Inflammatory macrophage treated with lipopolysaccharide for 1 hour (primary cell): ENCODE results near the gene S100A6.
A peak's percentile ranks its signal among the peaks of the same experiment; 100 is the strongest.

Source experiments
- DNase-seq, 2 donors: peaks; one replicate each; pipeline ENCODE4 v3.0.0-alpha.2; 2020 to 2022

The S100A6 gene

DNA sequence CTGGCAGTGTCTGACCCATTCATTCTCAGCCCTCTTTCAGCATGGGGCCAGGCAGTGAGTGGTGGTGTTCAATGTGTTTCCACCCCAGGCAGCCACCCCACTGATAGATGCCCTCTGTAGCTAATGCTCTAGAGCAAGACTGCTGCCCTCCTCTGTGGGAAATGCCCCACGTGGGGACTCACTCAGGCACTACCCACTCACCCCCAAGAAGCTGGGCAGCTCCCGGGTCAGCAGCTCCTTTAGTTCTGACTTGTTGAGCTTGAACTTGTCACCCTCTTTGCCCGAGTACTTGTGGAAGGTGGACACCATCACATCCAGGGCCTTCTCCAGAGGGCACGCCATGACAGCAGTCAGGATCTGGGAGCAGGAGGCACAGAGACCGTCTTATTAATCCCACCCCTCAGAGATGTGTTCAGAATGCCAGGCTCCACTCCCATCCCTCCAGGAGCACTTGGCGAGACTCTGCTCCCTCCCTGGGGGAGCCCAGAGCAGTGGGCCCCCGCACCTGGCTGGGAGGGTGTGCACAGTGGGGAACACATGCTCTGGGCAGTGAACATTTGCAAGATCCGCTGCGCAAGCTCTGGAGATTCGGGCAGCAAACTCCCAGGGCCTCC, 8.8 kb upstream of the S100A6 start:
- peak in 1 of 2 donors; percentile 41 for DNase-seq

DNA sequence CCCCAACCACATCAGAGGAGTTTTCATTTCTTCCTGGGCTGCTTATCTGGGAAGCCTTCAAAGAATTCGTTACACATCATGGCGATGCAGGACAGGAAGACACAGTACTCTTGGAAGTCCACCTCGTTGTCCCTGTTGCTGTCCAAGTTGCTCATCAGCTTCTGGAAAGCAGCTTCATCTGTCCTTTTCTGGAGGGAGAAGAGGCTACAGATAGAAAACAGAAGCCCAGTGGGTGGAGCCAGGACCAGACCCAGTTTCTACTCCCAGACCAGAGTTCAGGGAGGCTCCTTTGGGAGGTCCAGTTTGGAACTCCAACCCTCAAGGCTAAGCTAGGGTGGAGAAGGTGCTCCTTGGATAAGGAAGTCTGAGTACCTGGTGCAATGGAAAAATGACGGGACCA, 7.9 kb upstream of the S100A6 start:
- DNase-seq = no peak

DNA sequence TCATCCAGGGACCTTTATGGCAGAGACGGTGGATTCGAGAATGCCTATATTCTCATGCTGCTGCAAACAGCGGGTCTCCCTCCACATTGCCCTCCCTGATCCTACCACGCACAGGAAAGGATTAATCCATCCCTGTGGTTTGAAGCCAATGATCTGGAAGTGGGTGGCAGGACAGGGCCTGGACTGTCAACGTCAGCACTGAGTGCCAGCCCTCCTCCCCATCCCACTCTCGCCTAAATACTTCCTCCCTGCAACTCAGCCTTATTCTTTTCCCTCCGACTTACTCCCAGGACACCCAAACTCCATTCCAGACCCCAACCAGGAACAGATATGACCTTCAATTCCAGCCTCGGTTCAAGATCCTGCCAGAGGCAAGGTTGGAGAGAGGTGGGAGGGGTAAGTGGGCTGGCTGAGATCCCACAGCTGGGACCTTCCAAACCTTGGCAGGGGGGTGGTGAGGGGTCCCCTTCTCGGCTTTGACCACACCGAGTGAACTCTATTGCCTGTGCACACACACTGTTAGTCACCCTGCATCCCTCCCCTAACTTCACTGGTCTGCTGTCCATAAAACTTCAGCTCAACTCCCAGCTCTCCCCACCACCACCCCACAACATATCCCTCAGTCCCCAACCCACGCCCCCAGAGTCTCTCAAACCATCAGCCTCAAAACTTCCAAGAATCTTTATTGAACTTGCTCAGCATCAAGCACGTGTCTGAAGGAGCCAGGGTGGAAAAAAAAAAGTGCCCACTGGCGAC, 7.3 kb upstream of the S100A6 start:
- peak in 1 of 2 donors; percentile 41 for DNase-seq

DNA sequence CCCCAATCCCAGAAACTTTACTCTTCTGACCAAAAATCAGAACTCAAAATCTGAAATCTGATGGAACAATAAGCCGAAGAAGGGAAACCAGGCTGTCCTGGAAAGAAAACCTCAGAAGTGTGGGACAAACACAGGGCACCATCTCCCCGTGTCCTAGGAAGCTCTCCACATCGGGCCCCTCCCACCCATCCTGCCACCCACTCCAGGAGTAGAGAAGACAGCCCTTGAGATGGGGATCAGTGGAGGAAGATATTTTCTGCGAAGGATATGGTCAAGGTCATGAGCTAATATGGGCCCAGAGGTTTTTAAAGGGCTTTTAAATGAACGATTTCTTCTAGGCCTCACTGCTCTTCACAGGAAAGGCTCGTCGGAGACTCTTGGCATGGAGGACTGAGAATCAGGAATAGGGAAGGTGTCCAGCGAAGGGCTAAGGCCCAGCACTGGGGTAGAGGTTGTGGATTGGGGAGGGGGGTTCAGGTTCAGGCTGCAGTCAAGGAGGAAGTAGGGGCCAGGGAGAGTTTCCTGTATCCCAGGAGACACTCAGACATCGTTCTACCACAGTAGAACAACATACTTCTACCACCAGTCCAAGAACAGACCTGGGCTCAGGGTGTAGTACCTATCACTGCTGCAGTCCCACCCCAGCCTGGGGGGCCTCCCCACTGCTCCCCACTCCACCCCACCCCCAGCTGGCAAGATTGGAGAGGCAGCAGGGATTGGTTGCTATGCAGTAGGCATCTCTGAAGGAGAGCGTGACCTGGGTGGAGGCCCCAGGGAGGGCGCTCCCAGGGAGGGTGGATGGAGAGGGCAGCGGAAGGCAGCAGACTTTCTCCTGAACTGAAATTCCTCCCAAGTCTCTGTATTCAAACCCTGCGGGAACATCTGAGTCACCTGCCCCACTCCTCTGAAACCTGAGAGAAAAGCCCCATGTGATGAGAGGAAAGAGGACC, 6.1 kb upstream of the S100A6 start:
- no peak for DNase-seq

DNA sequence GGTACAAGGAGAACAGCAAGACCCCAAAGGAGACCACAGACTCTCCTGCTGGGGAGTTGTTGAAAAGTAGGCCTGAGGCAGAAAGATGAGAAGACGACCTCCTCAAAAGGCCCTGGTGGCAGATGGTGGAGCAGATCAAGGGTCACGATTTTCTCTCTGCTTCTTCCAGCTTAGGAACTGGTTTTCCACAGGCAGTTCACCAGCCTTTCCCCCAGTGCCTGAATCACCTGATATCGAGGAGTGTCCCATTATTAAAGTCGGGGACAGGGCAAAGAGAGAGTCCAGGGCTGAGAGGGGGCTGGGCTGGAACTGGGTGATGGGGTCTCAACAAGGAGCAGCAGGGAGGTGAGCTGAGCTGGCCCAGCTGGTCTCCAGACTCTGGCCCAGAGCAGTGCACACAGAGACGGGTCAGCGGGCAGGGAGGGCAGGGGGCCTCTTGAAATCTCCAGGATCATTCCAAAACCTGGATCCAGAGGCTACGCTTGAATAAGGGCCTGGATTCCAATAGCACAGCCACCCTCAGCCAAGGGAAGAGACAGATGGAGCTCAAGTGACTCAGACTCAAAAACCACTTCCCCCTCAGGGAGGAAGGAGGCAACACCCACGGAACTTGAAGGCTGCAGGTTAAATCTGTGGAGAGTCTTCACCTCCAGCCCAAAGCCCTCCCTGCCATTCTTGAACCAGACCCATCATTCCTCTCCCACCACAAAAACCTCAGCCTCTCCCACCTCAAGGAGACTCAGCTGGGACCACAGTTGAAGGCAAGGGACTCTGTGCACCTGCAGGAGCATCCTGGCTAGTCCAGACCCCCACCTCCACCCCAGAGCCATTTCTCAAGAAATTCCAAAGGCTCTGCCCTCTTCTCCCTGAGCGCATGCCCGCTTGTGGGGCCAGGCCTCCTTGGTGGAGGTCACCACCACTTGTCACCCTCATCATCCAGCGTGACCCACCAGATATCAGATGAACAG, 4.9 kb upstream of the S100A6 start, which contains the start of gene S100A5:
Gene S100A5, minus strand, starts transcription at position 541 of the 968 bp plus-strand sequence. CDS start 743 bp downstream, outside the sequence.
- DNase-seq = peak; percentile 49 to 70

DNA sequence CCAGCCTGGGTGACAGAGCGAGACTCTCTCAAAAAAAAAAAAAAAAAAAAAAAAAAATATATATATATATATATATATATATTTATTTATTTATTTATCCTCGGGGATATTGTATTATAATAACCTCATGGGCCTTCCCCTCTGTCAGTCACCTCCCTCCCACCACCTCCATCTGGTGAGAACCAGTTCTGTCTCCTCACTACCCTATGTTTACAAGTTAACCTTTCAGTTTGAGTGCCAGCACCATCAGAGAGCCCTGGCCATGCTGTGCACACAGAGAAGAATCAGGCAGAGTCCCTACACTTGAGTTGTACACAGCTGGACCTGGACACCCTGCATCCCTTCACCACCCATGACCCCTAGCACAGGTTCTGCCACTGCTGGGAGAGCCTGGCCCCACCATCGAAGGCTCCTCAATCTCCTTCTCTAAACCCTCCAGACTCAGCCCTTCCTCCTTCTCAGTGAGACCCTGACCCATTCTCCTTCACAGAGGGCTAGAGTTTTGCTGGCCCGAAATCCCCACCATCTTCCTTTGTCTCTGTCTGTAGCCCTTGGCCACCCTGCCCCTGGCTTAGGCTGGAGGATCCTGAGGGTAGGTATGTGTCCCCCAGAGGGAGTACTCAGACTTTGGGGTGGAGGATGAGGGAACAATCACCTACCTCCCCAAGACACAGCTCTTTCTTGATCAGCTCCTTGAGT, 3.8 kb upstream of the S100A6 start:
- no peak for DNase-seq

DNA sequence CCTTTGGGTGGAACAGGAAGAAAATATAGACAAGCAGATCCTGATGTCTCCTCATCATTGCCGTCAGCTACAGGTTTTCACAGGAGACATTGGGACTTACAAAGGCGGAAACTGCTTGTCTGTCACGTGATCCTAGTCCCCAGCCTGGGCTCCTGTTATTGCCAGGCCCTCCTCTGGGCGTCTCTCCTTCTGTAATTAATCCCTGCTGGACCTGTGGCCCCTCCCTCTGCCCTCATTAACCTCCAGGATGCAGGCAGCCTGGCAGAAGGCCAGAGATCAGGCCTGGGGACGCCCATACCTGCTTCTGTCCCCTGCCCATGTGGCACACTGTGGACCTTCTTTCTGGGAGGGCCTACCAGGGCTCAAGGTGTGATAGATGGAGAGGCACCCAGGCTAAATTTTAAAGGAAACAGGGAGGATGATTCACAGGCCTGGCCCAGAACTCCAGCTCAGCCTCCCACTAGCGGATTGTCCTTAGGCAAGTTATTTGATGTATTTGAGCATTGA, 2.6 kb upstream of the S100A6 start:
- DNase-seq = no peak

DNA sequence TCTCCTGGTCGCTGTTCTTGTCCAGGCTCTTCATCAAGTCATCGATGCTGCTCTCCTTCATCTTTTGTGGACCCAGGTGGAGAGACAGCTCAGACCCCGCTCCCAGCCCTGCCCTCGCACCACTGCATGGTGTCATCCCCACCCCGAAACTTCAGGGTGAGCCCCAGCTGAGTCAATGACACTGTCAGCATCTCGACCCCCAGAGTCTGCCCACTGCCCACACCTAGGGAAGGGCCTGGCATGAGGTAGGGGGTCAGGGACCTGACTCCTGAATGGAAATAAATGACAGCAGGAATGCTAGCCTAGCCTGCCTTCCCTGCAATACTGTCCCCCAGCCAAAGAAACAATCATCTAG, 1.6 kb upstream of the S100A6 start:
- no peak for DNase-seq

DNA sequence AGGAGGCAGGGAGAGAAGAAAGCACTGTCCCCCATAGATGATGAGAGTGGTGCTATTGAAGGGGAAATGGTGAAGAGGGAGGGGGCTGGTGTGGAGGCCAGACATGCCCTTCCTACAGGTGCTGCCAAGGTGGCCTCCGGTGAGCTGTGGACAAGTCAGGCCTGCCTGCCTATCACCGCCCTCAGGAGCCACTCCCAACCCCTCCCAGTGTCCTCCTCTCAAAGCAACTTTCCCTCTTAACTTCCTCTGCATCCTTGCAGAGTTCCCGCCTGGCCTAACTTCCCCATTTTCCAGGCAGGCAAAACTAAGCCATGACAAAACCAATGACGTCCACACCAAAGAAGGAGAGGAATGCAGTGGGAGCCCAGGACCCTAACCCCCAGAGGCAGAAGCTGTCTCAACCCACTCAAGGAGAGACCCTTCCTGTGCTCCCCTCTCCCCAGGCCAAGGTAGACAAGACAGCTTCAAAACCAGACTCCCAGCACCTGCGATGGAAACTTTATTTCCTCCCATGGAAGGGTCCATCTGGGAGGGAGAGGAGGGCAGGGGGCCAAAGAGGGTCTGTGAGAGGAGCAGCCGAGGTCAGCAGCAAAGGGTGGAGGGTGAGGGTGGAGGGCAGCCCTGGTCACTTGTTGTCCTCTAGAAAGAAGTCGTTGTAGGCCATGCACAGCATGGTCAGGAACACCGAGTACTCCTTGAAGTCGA, 1.0 kb upstream of the S100A6 start:
- DNase-seq = peak; percentile 55 to 67

DNA sequence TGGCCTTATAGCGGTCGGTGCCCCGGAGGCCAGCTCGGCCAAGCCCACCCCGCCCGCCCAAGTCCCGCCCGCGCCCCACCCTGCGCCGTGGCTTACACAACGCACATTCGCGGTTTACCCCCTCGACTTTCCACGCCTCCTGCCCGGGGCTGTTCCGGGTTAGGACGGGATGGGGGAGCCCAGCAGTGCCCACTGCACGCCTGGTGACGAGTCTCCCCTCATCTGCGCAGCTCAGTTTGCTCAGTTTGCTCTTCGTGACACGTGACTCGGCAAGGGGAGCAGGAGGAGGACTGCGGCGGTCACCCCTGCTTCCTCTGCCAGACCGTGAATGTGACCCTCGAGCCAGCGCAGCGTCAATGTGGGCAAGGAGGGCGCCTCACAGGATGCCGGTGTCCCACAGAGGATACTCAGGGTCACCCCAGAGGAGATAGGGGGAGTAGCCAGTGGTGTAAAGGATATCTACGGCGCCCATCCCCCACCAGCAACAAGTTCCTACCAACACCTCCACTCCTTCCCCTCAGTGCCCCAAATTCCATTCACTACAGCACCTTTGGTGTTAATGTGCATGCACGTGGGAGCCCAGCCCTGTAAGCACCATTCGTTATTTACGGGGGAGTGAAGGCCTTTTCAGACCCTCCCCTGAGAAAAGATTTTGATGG, 350 bp upstream of the S100A6 start:
- DNase-seq = peak; percentile 73 to 87

DNA sequence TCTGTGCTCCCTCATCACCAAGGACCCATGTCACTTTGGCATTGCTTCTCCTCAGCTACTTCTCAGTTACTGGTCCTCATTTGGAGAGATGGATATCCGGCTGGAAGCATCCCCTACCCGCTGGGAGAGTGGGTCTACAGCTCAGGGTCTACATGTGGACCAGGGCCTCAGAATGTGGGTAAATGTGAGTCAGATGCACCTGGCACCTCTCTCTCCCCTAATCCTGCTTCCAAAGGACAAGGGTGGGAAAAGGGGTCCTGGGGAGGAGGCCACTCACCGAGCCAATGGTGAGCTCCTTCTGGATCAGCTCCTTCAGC, 908 bp downstream of the S100A6 start:
- DNase-seq = no peak

DNA sequence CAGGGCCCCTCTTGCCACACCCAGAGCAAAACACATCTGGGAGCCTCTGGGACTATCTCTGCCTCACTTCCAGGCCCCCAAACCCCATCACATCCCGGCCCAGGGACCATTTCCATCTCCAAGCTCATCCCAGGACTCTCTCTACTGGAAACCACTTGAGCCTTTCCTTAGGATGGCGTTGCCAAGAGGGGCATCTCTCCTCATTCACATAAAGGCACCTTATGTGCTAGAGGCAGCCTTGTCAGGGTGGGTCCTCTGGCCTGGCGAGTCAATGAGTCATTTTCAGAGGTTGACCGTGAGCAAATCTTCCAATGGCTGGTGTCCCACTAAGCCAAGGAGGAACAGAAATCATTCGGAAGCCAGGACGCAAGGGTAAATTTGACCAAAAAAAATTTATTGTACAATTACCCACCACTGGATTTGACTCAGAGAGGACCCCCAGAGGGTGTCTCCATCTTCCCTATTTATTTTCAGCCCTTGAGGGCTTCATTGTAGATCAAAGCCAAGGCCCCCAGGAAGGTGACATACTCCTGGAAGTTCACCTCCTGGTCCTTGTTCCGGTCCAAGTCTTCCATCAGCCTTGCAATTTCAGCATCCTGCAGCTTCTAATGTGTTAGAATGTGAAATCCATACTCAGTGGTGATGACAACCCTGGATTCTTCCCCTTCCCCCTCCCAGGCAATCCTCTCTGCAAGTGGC, 1.4 kb downstream of the S100A6 start:
- no peak for DNase-seq

DNA sequence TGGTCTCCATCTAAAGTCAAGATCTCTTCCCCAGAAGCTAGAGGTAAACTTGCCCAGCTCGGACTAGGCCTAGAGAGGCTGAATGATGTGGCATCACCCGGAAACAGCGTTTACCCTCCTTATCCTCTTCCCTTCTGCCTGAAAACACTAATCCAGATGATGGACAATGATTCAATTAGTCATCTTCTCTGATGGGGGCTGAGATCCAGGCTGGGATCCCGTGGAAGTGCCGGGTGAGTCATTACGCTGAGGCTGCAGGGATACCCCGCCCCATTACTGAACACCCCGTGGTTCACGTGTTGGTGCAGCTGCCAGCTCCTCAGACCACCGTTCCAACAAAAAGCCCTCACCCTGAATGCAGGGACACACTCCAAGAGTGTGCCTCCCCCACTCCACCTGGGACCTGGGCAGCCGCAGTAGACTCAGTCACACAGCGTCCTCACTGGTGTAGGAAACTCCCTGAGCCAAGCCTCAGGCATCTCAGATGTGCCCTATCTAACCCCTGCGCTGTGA, 2.0 kb downstream of the S100A6 start:
- no peak for DNase-seq

DNA sequence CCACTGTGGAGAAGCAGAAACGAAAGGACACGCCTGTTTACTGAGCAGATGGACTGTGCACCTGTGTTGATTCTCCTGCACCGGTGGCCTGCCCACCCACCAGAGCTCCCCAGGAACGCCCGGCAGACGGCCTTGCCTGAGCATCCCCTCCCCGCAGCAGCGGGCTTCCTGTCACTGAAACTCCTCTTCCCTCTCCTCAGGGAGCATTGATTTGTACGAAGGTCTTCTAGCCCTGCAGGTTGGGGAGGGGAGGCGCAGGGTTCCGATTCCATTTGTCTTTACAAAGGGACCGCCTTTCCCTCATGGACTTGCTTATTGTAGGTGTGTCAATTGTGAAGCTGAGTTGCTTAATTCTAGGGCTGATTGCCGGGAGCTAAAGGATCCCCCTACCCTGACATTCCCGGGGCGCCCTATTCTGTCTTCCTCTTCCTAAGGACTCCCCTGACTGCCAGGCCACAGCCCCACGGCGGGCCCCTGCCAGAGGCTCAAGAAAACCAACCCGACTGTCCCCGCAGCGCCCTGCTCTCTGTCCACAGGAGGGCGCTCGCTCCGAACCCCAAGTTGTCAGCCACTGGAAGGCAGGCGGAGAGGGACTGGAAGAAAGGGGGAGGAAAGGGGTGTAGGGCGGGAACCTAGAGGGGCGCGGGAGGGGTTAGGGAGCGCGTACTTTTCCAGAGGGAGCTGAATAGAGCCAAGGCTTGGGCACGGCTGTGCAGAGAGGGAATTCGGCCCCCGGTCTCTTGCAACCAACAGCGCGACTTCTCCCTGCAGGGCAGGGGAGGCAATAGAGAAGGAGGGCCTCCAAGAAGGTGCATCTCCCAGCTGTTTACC, 2.8 kb downstream of the S100A6 start:
- peak; percentile 65 to 90 for DNase-seq

DNA sequence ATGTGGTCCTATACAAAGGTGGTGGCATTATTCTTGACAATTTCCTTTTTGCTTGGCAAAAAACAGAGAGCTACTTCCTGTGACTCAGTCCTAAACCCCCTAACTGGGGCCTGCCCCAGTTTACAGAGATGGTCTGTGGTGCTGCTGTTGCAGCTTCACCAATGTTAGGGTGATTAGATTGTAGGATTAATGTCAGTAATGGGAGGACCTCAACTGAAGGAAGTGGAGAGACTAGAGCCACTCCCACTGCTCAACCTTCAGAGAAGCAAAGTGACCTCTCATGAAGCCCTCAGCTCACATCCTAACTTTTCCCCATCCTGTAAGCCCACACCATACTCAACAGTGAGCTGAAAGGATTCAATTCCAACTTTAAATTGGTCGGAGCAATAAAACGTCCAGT, 3.6 kb downstream of the S100A6 start:
- DNase-seq = no peak

DNA sequence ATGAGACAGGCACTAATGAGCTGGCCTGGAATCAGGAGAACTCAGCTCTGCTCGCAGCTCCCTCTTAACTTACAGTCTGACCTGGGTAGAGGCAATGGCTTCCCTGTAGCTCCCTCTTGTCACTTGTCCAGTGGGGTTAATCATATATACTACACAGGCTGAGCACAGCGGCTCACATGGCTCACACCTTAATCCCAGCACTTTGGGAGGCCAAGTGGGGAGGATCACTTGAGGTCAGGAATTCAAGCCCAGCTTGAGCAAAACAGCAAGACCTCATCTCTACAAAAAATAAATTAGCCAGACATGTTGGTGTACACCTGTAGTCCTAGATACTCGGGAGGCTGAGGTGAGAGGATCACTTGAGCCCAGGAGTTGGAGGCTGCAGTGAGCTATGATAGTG, 4.2 kb downstream of the S100A6 start:
- no peak for DNase-seq

DNA sequence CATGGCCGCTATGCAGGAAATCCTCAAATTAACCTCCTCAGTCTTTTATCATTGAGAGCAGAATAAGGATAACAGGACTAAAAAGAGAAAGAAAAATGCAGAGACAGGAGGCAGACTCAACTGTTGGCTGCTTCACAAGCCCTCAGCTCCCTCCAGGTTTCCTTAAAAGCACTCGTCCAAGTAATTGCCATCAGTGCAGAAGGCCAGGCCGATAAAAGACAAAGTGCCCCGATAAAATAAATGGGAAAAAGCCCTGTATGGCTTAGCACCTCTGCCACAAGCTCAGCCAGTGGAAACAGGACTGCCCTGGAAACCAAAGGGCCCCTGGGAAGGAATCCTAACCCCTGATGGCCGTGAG, 8.1 kb downstream of the S100A6 start:
- DNase-seq = no peak

DNA sequence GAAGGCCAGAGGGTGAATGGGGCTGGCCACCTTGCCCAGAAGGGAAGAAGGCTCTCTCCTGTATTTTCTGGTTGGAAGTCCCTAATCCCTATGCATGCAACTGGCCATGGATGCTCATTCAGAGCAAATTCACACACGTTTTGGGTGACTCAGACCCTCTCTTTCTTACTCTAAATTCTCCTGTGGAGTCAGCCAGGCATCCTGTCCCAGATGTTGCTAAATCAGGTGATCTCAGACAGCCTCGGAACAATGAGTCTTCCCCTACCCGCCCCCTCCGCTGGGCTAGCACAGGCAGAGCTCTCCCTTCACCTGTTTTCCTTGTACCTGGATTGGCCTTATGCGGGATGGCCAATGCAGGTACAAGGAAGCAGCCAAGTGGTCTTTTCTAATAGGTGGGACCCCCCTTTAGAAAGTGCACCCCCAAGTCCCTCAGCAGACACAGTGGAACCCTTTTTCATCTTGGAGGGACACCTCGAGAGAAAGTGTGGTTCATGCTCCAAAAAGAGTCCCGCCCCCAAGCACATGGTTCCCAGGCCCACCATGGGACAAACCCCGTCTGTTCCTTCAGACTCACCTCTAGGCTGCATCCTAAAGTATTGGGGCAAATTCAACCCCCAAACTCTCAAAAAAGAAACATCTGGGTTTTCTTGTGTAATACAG, 8.6 kb downstream of the S100A6 start:
- DNase-seq = no peak
